GM18907 (cell line): ENCODE results near the gene GMPR2.

Experiments used
- ATAC-seq: cut with Tn5 transposase; IDR thresholded peaks from one replicate; pipeline ENCODE4 v1.9.1; 2021; ENCODE audit warnings: mild to moderate bottlenecking, moderate library complexity; ENCODE audit not compliant: unreplicated experiment

The GMPR2 gene

GRCh38 chr14:24263848-24264247 lies 31.1 kb downstream of the GMPR2 start:
- ATAC-seq = no peak

- ATAC-seq = no peak
These were observed 31.6 kb downstream of the GMPR2 start for GRCh38 chr14:24264298-24264697.

GRCh38 chr14:24266344-24267244 lies 33.9 kb downstream of the GMPR2 start:
- ATAC-seq = no peak

GRCh38 chr14:24267516-24267915 lies 34.8 kb downstream of the GMPR2 start:
- no peak for ATAC-seq

GRCh38 chr14:24268225-24268624 lies 35.5 kb downstream of the GMPR2 start:
- no peak for ATAC-seq

- no peak for ATAC-seq
These were observed 36.6 kb downstream of the GMPR2 start for GRCh38 chr14:24269368-24269767.

GRCh38 chr14:24269910-24270536 lies 37.3 kb downstream of the GMPR2 start:
- no peak for ATAC-seq

- ATAC-seq = no peak
These were observed 37.9 kb downstream of the GMPR2 start for GRCh38 chr14:24270537-24271133.

- peak; percentile 86 for ATAC-seq
These were observed 38.6 kb downstream of the GMPR2 start, which contains the start of gene RABGGTA for GRCh38 chr14:24271134-24271833. RABGGTA (minus strand) TSS chr14:24271597; CDS start chr14:24271115, 482 bp downstream.

- no peak for ATAC-seq
These were observed 39.1 kb downstream of the GMPR2 start for GRCh38 chr14:24271834-24272263.

GRCh38 chr14:24272467-24272866 lies 39.7 kb downstream of the GMPR2 start:
- no peak for ATAC-seq

GRCh38 chr14:24273422-24273998 lies 40.8 kb downstream of the GMPR2 start:
- ATAC-seq = no peak

- ATAC-seq = peak; percentile 50
These were observed 41.4 kb downstream of the GMPR2 start for GRCh38 chr14:24274101-24274543.

- ATAC-seq = no peak
These were observed 44.3 kb downstream of the GMPR2 start for GRCh38 chr14:24277071-24277470.

- no peak for ATAC-seq
These were observed 45.0 kb downstream of the GMPR2 start for GRCh38 chr14:24277606-24278321.

GRCh38 chr14:24278424-24278823 lies 45.7 kb downstream of the GMPR2 start:
- no peak for ATAC-seq

- peak; percentile 74 for ATAC-seq
These were observed 46.8 kb downstream of the GMPR2 start for GRCh38 chr14:24279301-24280186.

- no peak for ATAC-seq
These were observed 48.2 kb downstream of the GMPR2 start for GRCh38 chr14:24280797-24281460.
